IPS-18c (cell line): Measurements from ENCODE around the gene IL31.

Experiments used
- H3K4me3 ChIP-seq: 2 replicates; pipeline ENCODE4 v1.7.0; 2013; ENCODE audit warnings: low read depth, mild to moderate bottlenecking, low read length, moderate library complexity; ENCODE audit not compliant: insufficient read depth
- H3K9me3 ChIP-seq: one replicate; pipeline ENCODE4 v1.6.1; 2013; ENCODE audit warnings: mild to moderate bottlenecking, low read length, moderate library complexity; ENCODE audit not compliant: control insufficient read depth, insufficient read depth

Gene IL31

GRCh38 chr12:122168492-122168891, 5.5 kb downstream of the IL31 start:
- H3K4me3 ChIP-seq = no peak overlapping the region
- H3K9me3 ChIP-seq = no peaks in the 10 kb centered on the region

DNA sequence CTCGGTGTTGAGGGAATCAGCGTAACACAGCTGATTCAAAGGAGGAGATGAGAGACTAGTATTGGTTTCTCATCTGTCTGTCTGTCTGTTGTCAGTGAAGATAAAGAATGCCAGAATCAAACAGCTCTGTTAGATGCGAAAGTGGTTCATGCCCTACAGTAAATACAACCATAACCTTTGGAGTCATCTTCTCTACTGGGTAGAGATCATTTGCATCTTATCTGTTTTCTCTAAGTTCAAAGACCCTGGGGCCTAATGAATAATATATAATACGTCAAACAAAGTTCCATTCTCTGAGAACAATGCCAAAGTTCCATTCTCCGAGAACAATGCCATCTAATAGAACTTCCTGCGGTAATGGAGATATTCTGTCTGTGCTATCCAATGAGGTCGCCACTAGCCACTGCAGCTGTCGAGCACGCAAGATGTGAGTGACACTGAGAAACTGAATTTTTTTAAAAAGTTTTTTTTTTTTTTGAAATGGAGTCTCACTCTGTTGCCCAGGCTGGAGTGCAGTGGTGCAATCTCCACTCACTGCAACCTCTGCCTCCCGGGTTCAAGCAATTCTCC, 6.6 kb downstream of the IL31 start:
- H3K4me3 ChIP-seq = no peak overlapping the region

GRCh38 chr12:122166422-122167349, 7.3 kb downstream of the IL31 start:
- Histone ChIP-seq H3K9me3 (no peaks in the 10 kb centered on the region), H3K4me3 (no peak overlapping the region)

More for the DNA sequence above, 6.6 kb downstream of the IL31 start:
- H3K9me3 ChIP-seq = no peaks in the 10 kb centered on the region

GRCh38 chr12:122162976-122163375, 11.0 kb downstream of the IL31 start:
- no peaks in the 10 kb centered on the region for H3K9me3 ChIP-seq
- H3K4me3 ChIP-seq = no peak overlapping the region

DNA sequence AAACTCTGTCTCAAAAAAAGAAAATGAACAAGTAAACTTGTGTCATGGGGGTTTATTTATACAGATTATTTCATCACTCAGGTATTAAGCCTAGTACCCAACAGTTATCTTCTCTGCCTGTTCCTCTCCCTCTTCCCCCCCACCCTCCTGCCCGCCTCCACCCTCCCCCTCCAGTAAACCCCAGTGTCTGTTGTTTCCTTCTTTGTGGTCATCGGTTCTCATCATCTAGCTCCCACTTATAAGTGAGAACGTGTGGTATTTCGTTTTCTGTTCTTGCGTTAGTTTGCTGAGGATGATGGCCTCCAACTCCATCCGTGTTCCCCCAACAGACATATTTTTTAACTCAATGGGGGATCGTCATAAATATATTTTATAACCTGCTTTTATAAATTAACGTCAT, 12.3 kb downstream of the IL31 start:
- H3K9me3 ChIP-seq = no peaks in the 10 kb centered on the region
- H3K4me3 ChIP-seq = no peak overlapping the region

- no peaks in the 10 kb centered on the region for H3K9me3 ChIP-seq
Measured at GRCh38 chr12:122160761-122161160, 13.3 kb downstream of the IL31 start.

DNA sequence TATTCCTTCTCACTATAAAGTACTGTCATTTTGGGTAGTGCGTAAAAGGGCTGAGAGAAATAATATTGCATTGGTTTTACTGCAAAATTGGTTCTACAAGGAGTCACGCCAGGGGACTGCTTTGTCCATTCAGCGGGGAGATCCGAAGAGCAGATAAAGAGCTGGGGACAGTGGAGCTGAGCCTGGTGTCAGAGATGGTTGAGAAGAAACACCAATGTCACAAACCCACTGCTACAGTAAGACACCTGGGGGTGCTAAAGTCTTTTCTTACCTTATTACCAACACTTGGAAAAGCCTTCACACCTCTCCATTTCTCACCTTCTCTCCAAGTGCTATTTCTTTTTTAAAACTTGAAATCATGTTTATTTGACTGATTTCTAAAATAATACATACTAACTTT, 14.1 kb downstream of the IL31 start:
- Histone ChIP-seq H3K4me3 (no peak overlapping the region), H3K9me3 (no peaks in the 10 kb centered on the region)

More at GRCh38 chr12:122160761-122161160, 13.3 kb downstream of the IL31 start:
- H3K4me3 ChIP-seq = no peak overlapping the region

GRCh38 chr12:122158700-122159285, 15.2 kb downstream of the IL31 start:
- no peaks in the 10 kb centered on the region for H3K9me3 ChIP-seq
- H3K4me3 ChIP-seq = no peak overlapping the region

GRCh38 chr12:122155705-122156104, 18.3 kb downstream of the IL31 start:
- Histone ChIP-seq H3K9me3 (no peaks in the 10 kb centered on the region), H3K4me3 (no peak overlapping the region)

- no peak overlapping the region for H3K4me3 ChIP-seq
- H3K9me3 ChIP-seq = no peaks in the 10 kb centered on the region
Measured at GRCh38 chr12:122152754-122153153, 21.3 kb downstream of the IL31 start.

GRCh38 chr12:122150127-122150681, 23.8 kb downstream of the IL31 start:
- Histone ChIP-seq H3K9me3 (peaks cover 2% of the 10 kb centered on the region), H3K4me3 (no peak overlapping the region)

- no peak overlapping the region for H3K4me3 ChIP-seq
Measured at GRCh38 chr12:122148657-122149056, 25.4 kb downstream of the IL31 start.

DNA sequence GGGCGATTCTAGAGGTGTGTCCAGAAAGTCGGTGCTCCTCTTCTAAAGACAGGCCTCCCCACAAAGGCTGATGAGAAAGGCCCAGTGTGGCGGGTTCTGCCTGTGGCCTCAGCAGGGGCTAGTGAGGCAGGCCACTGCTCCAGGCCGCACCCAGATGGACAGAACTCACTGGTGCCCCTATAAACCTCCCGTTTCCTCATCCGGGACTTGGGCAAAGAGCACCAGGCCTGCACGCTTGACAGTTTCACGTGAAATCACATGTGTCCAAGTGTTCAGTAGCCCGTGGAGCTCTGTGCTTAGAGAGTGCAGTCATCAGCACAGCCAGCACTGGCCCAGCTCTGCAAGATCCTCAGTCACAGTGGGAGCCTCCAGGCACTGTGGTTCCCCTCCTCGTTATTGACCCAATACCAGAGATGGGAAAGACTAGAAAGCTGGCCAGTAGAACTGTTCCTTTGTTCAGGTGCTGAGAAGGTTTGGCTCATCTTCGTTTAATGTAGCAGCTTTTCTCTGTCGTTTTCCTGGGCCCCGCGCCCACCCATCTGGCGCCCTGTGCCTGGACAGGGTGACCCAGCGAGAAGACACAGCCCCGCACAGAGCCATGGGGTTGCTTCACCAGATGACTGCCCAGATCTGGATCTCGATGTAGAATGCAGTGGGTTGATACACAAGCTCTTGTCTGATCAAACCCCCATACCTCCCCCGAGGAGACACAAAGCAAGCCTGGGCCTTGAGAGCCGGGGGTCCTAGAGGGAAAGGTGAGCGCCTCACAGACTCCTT, 26.3 kb downstream of the IL31 start:
- Histone ChIP-seq H3K4me3 (no peak overlapping the region), H3K9me3 (peaks cover 10% of the 10 kb centered on the region)

More at GRCh38 chr12:122148657-122149056, 25.4 kb downstream of the IL31 start:
- H3K9me3 ChIP-seq = peaks cover 2% of the 10 kb centered on the region

- Histone ChIP-seq H3K4me3 (no peak overlapping the region), H3K9me3 (peaks cover 19% of the 10 kb centered on the region)
Measured at GRCh38 chr12:122145505-122146330, 28.3 kb downstream of the IL31 start.

- H3K9me3 ChIP-seq = peaks cover 19% of the 10 kb centered on the region
- H3K4me3 ChIP-seq = no peak overlapping the region
Measured at GRCh38 chr12:122144885-122145284, 29.1 kb downstream of the IL31 start.

- Histone ChIP-seq H3K4me3 (peak overlapping the region; percentile 28; the same call in 1 of the 2 replicates), H3K9me3 (peaks cover 19% of the 10 kb centered on the region)
Measured at GRCh38 chr12:122142857-122143256, 31.2 kb downstream of the IL31 start.
